Motor neuron (in vitro differentiated cells): ENCODE data around the gene CD82. TPM values are rescaled to one million over a fixed set of nuclear protein-coding genes. Genes with fewer than 3 reads are reported as not detected.
A peak's percentile ranks its signal among the peaks of the same experiment; 100 is the strongest.

Source experiments
- ATAC-seq, 8 experiments: fragments of 200-7000 bp; cut with Tn5 transposase; replicated peaks in 6 of 8; 2 replicates each; pipeline ENCODE4 v1.8.0; 2021; ENCODE audit warnings: mild to moderate bottlenecking in 8 of 8, moderate library complexity in 8 of 8
- H3K27ac ChIP-seq, 2 donors: fragments of 250-450 bp; sonication (Bioruptor Pico); 2 replicates each; pipeline ENCODE4 v1.9.0; 2021; ENCODE audit warnings: antibody characterized with exemption in 2 of 2, mild to moderate bottlenecking in 2 of 2, moderate library complexity in 1 of 2
- H3K4me1 ChIP-seq, 2 donors: fragments of 250-450 bp; sonication (Bioruptor Pico); replicated peaks in 1 of 2; 2 replicates each; pipeline ENCODE4 v1.6.1; 2021; ENCODE audit warnings: antibody characterized with exemption in 2 of 2, mild to moderate bottlenecking in 2 of 2, moderate library complexity in 1 of 2
- H3K4me3 ChIP-seq, 5 donors: fragments of 250-450 bp; sonication (Bioruptor Pico); 2 replicates each; pipeline ENCODE4 v1.9.0; 2021; ENCODE audit warnings: antibody characterized with exemption in 5 of 5, mild to moderate bottlenecking in 5 of 5, moderate library complexity in 4 of 5
- WGBS, 10 experiments: fragments of 450-650 bp; shearing (Covaris generic); methylation state at CpG; one replicate each; pipeline ENCODE4 v1.0.0; 2022; 5-methylcytosine and 5-hydroxymethylcytosine counted together
- in situ Hi-C, 9 experiments: fragments of 400-800 bp; cut with MboI; loops; one replicate each; pipeline ENCODE4 v1.15.0; 2021; ENCODE audit warnings: low sequenced_read_pairs in 9 of 9, low pct_unique_long_range_greater_than_20kb in 2 of 9; ENCODE audit not compliant: unreplicated experiment in 9 of 9
- total RNA-seq, 8 experiments: library from RNA; unstranded; fragments of 300-600 nt; gene quantifications; 2 replicates each; pipeline versions ENCODE4 v1.2.3 to v1.2.4, GENCODE V29; 2022

Gene CD82
- total RNA-seq, 8 experiments from 2014 or later: 1.3 to 58.4 (median 4.1) TPM

DNA sequence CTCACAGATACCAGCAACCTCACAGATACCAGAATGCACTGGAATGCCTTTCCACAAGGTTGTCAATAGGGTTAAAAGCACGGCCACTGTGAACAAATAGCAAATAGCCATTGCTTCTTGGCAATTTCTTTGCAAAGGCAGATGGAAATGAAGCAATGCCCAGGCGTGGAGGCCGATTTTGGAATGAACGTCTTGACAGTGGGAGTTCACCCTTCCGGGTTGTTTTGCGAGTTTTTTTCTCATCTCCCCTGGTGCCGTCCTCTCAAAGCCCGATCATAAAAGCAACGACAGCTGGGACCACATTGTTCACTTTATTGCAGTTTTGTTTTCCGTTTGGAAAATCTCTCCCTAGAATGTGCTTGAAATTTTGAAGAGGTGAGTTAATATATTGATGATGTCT, 38.0 kb upstream of the CD82 start:
- peak in 2 of 8 experiments; percentile 14 to 75 for ATAC-seq
- H3K4me1 ChIP-seq: peaks cover 0 to 20% of the 10 kb centered on the region in 2 donors
- in situ Hi-C loops: loop anchor here (25.0 kb wide), 4 partner anchors 240 to 440 kb away; partner anchors contain the start of gene EXT2 (in 2 of the 9)
- 20 to 70% (median 49%) methylated on average over 1 to 10 of the region's 10 CpGs; no CpG with 5 or more reads in 3 of the 10 experiments for WGBS, 10 experiments
- no peak overlapping the region for H3K27ac ChIP-seq
- no peak overlapping the region for H3K4me3 ChIP-seq

DNA sequence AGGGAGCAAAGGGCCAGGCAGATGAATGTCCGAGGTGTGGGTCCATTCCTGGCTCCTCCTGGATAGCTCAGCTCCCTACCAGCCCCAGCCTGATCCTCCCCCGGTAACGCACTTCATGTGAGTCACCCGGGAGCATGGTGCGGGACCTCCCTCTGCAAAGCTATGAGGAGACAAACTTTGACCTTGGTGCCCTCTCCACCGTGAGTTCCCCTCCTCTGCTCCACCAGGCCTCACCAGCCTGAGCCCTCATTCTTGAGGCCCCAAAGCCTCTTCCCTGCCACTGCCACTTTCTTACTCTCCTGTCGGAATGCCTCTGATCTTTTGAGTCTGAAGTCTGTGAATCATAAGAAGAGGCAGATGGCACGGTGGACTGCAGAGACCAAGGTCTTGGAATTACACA, 37.4 kb upstream of the CD82 start:
- Histone ChIP-seq H3K27ac (no peak overlapping the region), H3K4me1 (peaks cover 0 to 20% of the 10 kb centered on the region in 2 donors), H3K4me3 (no peak overlapping the region)
- in situ Hi-C loops: loop anchor here (25.0 kb wide), 4 partner anchors 241 to 441 kb away; partner anchors contain the start of gene EXT2 (in 2 of the 9)
- peak in 7 of 8 experiments; percentile 12 to 89 (median 66) for ATAC-seq
- WGBS, 10 experiments: 20 to 80% (median 48%) methylated on average over 1 to 7 of the region's 8 CpGs; no CpG with 5 or more reads in 3 of the 10 experiments

DNA sequence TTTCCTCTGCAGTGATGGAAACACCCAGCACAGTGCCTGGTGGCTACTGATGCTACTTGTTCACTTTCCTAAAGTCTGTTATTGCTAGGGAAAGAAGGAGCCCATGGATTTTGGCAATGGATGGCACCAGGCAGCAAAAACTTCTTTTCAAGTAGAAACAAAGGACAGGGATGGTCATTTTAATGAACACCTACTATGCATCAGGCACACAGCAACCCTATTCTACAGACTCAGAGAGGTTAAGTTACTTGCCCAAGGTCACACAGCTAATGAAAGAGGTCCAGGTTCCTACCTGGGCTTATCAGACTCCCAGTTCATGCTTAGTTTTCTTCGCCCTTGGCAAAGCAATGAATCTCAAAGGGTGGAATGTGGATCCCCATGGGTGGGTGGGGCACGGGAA, 36.9 kb upstream of the CD82 start:
- in situ Hi-C loops: loop anchor here (25.0 kb wide), 4 partner anchors 241 to 441 kb away; partner anchors contain the start of gene EXT2 (in 2 of the 9)

DNA sequence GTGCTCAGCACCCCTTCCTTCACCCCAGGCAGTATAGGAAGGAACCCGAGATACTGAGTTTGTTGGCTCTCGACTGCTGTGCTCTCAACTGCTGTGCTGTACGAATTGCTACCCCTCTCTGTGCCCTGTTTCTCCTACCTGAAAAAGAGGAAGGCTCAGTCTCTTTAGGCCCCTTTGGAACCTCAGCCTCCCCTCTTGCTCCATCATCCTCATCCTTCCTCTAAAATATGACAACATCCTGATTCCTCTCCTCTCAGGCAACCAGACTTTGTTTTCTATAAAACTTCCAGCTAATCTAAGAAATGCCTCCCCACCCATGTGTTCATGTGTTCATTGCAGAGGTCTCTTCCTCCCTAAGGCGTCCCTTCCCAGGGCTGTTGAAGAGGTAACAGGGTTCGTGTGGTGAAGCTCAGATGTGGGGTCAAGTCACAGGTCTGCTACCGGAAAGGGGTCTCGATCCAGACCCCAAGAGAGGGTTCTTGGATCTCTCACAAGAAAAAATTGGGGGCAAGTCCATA, 35.5 kb upstream of the CD82 start:
- ATAC-seq: peak in 1 of 8 experiments; percentile 3
- Histone ChIP-seq H3K4me1 (peaks cover 0 to 20% of the 10 kb centered on the region in 2 donors), H3K27ac (no peak overlapping the region), H3K4me3 (no peak overlapping the region)
- WGBS, 10 experiments: 20 to 100% (median 87%) methylated on average over 1 to 6 of the region's 7 CpGs; no CpG with 5 or more reads in 2 of the 10 experiments
- in situ Hi-C loops: loop anchor here (10.0 to 25.0 kb wide), 5 partner anchors 243 to 443 kb away; partner anchors contain the start of gene EXT2 (in 2 of the 9)

More for the DNA sequence above, 36.9 kb upstream of the CD82 start:
- 60 to 100% (median 100%) methylated on average over 1 of the region's 2 CpGs; no CpG with 5 or more reads in 7 of the 10 experiments for WGBS, 10 experiments
- Histone ChIP-seq H3K4me3 (no peak overlapping the region), H3K4me1 (peaks cover 0 to 20% of the 10 kb centered on the region in 2 donors), H3K27ac (no peak overlapping the region)
- ATAC-seq: no peak

DNA sequence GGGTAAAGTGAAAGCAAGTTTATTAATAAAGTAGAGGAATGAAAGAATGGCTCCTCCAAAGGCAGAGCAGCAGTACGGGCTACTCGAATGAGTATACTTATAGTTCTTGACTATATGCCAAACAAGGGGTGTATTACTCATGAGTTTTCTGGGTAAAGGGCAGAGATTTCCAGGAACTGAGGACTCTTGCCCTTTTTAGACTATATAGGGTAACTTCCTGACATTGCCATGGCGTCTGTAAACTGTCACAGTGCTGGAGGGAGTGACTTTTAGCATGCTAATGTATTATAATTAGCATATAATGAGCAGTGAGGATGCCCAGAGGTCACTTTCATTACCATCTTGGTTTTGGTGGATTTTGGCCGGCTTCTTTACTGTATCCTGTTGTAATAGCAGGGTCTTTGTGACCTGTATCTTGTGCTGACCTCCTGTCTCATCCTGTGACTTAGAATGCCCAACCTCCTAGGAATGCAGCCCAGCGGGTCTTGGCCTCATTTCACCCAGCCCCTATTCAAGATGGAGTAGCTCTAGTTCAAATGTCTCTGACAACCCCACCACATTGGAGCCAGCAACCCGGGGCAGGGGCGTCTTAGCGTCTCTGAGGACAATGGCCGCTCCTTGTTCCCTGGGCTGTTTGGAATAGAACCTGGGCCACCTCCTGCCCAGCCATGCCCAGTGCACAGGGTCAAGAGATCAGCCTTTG, 34.9 kb upstream of the CD82 start:
- 6 to 100% (median 71%) methylated on average over 2 to 5 of the region's 9 CpGs; no CpG with 5 or more reads in 4 of the 10 experiments for WGBS, 10 experiments
- Histone ChIP-seq H3K4me1 (peaks cover 0 to 20% of the 10 kb centered on the region in 2 donors), H3K4me3 (no peak overlapping the region), H3K27ac (no peak overlapping the region)
- in situ Hi-C loops: loop anchor here (10.0 to 25.0 kb wide), 5 partner anchors 243 to 443 kb away; partner anchors contain the start of gene EXT2 (in 2 of the 9)
- peak in 3 of 8 experiments; percentile 33 to 76 (median 73) for ATAC-seq

DNA sequence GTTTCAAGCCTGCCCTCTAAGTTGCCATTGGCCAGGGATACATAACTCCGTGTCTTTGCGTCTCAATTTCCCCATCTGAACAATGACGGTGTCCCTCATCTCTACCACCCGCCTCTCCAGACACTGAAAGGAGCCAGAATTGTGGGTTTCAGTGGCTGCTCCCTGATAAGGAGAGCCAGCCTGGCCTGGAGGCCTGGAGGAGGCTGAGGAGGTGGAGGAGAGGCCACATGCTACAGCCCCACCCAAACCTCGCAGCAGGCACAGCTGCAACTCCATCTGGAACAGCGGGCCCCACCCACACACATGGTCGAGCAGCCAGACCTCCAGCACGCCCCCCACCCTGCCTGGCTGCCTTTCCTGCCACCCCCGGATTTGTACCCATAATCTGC, 34.4 kb upstream of the CD82 start:
- WGBS, 10 experiments: 0 to 91% methylated on average over 1 to 4 of the region's 9 CpGs; no CpG with 5 or more reads in 8 of the 10 experiments
- H3K4me1 ChIP-seq: peaks cover 0 to 20% of the 10 kb centered on the region in 2 donors
- ATAC-seq: peak in 3 of 8 experiments; percentile 50 to 81 (median 77)
- no peak overlapping the region for H3K4me3 ChIP-seq
- no peak overlapping the region for H3K27ac ChIP-seq
- in situ Hi-C loops: loop anchor here (10.0 to 25.0 kb wide), 5 partner anchors 244 to 444 kb away; partner anchors contain the start of gene EXT2 (in 2 of the 9)

DNA sequence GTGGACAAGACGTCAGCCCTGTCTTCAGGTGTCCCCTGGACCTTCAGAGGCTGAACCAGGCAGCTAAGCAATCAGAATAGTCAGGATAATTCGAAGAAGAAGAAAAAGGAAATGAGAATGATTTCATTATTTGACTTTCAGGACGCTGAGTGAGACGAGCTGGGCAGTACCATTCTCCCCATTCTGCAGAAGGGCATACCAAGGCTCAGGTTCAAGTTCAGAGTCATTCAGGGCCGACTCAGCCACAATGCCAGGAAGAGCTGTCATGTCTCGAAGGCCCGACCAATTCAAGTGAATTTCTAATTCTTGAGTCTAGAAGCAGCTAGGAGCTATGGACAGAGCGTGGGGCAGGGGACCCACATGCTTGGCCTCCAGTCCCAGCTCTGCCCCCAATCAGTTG, 33.8 kb upstream of the CD82 start:
- Histone ChIP-seq H3K4me3 (no peak overlapping the region), H3K27ac (no peak overlapping the region), H3K4me1 (peaks cover 0 to 18% of the 10 kb centered on the region in 2 donors)
- in situ Hi-C loops: loop anchor here (10.0 to 25.0 kb wide), 5 partner anchors 244 to 444 kb away; partner anchors contain the start of gene EXT2 (in 2 of the 9)
- WGBS, 10 experiments: 33 to 83% (median 79%) methylated on average over 1 to 6 of the region's 8 CpGs; no CpG with 5 or more reads in 2 of the 10 experiments
- ATAC-seq: peak in 1 of 8 experiments; percentile 3

DNA sequence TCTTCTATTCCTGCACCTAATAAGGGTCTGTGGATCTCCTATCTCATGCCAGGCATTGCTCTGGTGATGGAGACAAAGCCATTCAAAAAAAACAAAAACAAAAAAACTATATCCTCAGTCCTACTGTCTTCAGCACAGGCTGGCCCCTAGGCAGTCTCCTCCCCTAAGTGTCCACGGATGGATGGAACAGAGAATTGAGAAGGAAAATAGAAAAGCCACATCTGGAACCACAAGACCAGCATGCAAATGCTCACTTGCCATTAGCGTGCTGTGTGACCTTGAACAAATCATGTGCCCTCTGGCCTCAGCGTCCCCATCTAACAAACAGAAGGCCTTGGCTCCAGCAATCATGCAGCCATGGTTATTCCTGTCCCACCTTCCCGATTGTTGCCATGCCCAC, 32.7 kb upstream of the CD82 start:
- in situ Hi-C loops: loop anchor here (10.0 to 25.0 kb wide), 5 partner anchors 246 to 446 kb away; partner anchors contain the start of gene EXT2 (in 2 of the 9)
- peaks cover 0 to 6% of the 10 kb centered on the region in 2 donors for H3K4me1 ChIP-seq
- no peak for ATAC-seq
- H3K27ac ChIP-seq: no peak overlapping the region
- WGBS, 10 experiments: 34 to 80% (median 59%) methylated on average over 1 to 3 of the region's 4 CpGs; no CpG with 5 or more reads in 2 of the 10 experiments
- no peak overlapping the region for H3K4me3 ChIP-seq

DNA sequence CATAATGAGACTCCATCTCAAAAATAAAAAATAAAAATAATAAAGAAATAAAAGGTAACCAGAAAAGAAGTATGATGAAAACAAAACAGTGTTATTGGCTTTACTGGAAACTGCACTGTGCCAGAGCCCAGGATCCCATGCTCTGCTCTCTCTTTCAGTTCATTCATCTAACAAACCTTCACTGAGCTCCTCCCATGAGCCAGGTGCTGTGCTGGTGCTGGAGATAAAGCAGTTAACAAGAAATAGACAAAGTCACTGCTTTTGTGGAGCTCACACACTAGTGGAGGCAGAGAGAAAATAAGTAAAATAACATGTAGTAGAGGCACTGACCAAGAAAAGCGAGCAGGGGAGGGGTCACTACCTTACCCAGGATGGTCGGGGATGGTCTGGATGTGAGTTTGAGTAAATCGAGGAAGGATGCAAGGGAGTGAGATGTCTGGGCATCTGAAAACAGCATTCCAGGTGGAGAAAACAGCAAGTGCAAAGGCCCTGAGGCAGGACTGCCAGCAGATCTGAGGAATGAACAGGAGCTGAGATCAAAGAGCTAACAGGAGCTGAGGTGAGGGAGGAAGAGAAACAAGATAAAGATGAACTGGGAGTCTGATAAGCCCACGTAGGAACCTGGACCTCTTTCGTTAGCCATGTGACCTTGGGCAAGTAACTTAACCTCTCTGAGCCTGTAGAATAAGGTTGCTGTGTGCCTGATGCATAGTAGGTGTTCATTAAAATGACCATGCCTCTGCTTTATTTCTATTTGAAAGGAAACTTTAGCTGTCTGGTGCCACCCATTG, 31.3 kb upstream of the CD82 start:
- H3K27ac ChIP-seq: no peak overlapping the region
- in situ Hi-C loops: loop anchor here (10.0 to 25.0 kb wide), 5 partner anchors 247 to 447 kb away; partner anchors contain the start of gene EXT2 (in 2 of the 9)
- H3K4me1 ChIP-seq: no peaks in the 10 kb centered on the region
- no peak overlapping the region for H3K4me3 ChIP-seq
- no peak for ATAC-seq
- 40 to 85% (median 78%) methylated on average over 2 to 5 of the region's 5 CpGs; no CpG with 5 or more reads in 1 of the 10 experiments for WGBS, 10 experiments

DNA sequence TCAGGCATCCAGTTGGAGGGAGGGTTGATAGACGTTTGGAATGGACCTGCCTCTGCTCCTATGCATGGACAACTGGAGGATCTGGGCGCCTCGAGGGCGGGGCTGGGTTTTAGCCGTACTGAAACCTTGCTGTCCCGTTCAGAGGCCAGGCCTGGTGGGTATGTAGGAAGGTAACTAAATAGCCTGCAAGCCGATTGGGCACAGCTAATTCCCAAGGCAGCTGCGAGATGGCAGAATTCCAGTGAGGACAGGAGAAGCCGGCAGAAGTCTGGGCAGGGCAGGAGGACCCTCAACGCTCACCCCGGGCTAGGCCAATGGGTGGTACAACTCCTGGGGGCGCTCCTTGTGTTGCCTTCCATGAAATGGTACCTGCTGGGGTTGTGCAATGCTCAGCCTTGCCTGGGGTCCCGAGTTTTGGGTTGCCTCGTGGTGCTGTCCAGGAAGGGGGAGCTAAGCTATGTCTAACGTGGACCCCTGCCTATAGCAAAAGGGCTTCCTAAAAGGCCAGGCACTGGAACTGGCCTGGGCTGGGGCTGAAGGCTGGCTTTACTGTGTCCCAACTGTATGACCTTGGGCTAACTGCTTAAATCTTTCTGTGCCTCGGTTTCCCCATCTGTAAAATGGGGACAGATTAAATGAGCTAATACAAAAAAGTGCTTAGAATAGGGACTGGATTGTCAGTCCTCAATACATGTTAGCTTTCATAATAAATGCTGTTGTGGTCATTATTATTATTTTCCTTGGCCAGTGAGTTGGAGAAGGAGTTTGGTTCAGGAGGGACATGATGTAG, 30.1 kb upstream of the CD82 start:
- Histone ChIP-seq H3K4me3 (no peak overlapping the region), H3K27ac (no peak overlapping the region), H3K4me1 (no peaks in the 10 kb centered on the region)
- 40 to 74% (median 63%) methylated on average over 2 to 10 of the region's 16 CpGs; no CpG with 5 or more reads in 1 of the 10 experiments for WGBS, 10 experiments
- in situ Hi-C loops: loop anchor here (10.0 to 25.0 kb wide), 5 partner anchors 248 to 448 kb away; partner anchors contain the start of gene EXT2 (in 2 of the 9)
- ATAC-seq: no peak

DNA sequence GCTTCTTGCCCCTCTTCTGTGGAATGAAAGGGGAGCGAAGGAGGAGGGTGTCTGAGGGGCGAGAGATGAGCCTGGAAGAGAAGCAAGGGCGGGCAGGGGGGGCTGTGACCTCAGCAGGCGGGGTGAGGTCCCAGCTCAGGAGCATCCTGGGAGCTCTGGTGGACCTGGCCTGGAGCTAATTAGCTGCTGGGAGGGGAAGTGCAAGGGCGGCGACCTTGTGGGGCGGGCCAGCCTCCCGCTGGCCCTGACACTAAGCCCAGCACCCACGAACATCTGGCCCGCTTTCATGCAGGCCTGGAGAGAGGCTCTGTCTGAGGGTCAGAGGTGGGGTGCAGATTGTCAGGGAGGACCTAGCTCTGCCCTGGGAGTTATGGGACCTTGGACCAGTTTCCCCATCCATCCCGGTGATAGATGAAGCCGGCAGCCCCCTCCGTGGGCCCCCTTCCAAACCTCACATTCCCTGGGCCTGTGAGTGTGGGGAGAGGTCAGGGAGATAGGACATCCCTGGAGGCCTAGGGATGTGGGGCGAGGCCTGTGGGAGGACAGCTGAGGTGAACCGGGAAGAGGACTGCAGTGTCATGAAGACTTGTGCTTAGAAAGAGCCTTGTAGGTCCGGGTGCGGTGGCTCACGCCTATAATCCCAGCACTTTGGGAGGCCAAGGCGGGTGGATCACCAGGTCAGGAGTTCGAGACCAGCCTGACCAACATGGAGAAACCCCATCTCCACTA, 28.5 kb upstream of the CD82 start:
- WGBS, 10 experiments: 20 to 100% (median 90%) methylated on average over 1 to 4 of the region's 20 CpGs; no CpG with 5 or more reads in 6 of the 10 experiments
- ATAC-seq: peak in 3 of 8 experiments; percentile 18 to 78 (median 61)
- Histone ChIP-seq H3K4me1 (no peaks in the 10 kb centered on the region), H3K27ac (no peak overlapping the region), H3K4me3 (no peak overlapping the region)
- in situ Hi-C loops: loop anchor here (10.0 to 25.0 kb wide), 5 partner anchors 250 to 450 kb away; partner anchors contain the start of gene EXT2 (in 2 of the 9)
